Smooth muscle cell (in vitro differentiated cells): ENCODE results near the gene SLC10A7. TPM values are rescaled to one million over a fixed set of nuclear protein-coding genes. Genes with fewer than 3 reads are reported as not detected.

ENCODE experiments used
- DNase-seq: peaks from one replicate; lab custom pipeline; 2025; ENCODE audit not compliant: unreplicated experiment; lab: John Stamatoyannopoulos, UW
- H2AFZ ChIP-seq: fragments of 200-600 bp; sonication (generic); 2 replicates; pipeline ENCODE4 v1.6.0; 2016; ENCODE audit warnings: antibody characterized with exemption, low read depth, mild to moderate bottlenecking
- H3F3A ChIP-seq: fragments of 200-600 bp; sonication (generic); 2 replicates; pipeline ENCODE4 v1.6.0; 2017; ENCODE audit warnings: antibody characterized with exemption, low read depth
- H3K27ac ChIP-seq: fragments of 200-600 bp; sonication (generic); 2 replicates; pipeline ENCODE4 v1.5.1; 2016; ENCODE audit warnings: low read depth, mild to moderate bottlenecking
- H3K27me3 ChIP-seq: fragments of 200-600 bp; sonication (generic); 2 replicates; pipeline ENCODE4 v1.6.1; 2016; ENCODE audit warnings: low read depth, mild to moderate bottlenecking
- H3K36me3 ChIP-seq: fragments of 200-600 bp; sonication (generic); 2 replicates; pipeline ENCODE4 v1.5.1; 2016; ENCODE audit warnings: low read depth
- H3K4me1 ChIP-seq: fragments of 200-600 bp; sonication (generic); 2 replicates; pipeline ENCODE4 v1.5.1; 2016; ENCODE audit warnings: low read depth
- H3K4me2 ChIP-seq: fragments of 200-600 bp; sonication (generic); 2 replicates; pipeline ENCODE4 v1.6.0; 2016; ENCODE audit warnings: mild to moderate bottlenecking
- H3K4me3 ChIP-seq: fragments of 200-600 bp; sonication (generic); 2 replicates; pipeline ENCODE4 v1.5.1; 2016; ENCODE audit warnings: mild to moderate bottlenecking
- H3K79me2 ChIP-seq: fragments of 200-600 bp; sonication (generic); 2 replicates; pipeline ENCODE4 v1.6.0; 2016; ENCODE audit warnings: low read depth, mild to moderate bottlenecking
- H3K9ac ChIP-seq: fragments of 200-600 bp; sonication (generic); 2 replicates; pipeline ENCODE4 v1.6.0; 2016; ENCODE audit warnings: low read depth
- H3K9me3 ChIP-seq: fragments of 200-600 bp; sonication (generic); replicated peaks from 2 replicates; pipeline ENCODE4 v1.5.1; 2016; ENCODE audit warnings: low read depth
- H4K20me1 ChIP-seq: fragments of 200-600 bp; sonication (generic); 2 replicates; pipeline ENCODE4 v1.6.0; 2016; ENCODE audit warnings: low read depth
- CTCF ChIP-seq: fragments of 200-600 bp; sonication (generic); IDR thresholded peaks from 2 replicates; pipeline ENCODE4 v1.5.1; 2017; ENCODE audit warnings: borderline replicate concordance, mild to moderate bottlenecking, antibody characterized with exemption; ENCODE audit not compliant: insufficient read depth, poor library complexity, severe bottlenecking
- WGBS: methylation state at CpG from one replicate; pipeline ENCODE4 v1.1.7; 2016; ENCODE audit warnings: low lambda C conversion rate; 5-methylcytosine and 5-hydroxymethylcytosine counted together
- polyA plus RNA-seq: library from polyadenylated mRNA; unstranded; fragments of >200 nt; fragmentation: Nextera tagmentation; extraction: Ambion mirVana; gene quantifications from 2 replicates; pipeline ENCODE4 v1.2.1, GENCODE V29; 2016
- total RNA-seq: library from RNA; depleted of rRNA; stranded (reverse); fragments of >200 nt; gene quantifications from 2 replicates; pipeline ENCODE4 v1.2.3, GENCODE V29; 2014

The SLC10A7 gene
- total and polyA plus RNA-seq, 2 experiments from 2014 or later = 10.3 to 24.8 TPM

GRCh38 chr4:146465628-146466027 lies 56.1 kb downstream of the SLC10A7 start:
- Histone ChIP-seq H3K9me3 (no peaks in the 10 kb centered on the region), H3K36me3 (no peaks in the 10 kb centered on the region), H3F3A (no peaks in the 10 kb centered on the region), H3K4me3 (no peak overlapping the region), H3K27ac (no peak overlapping the region), H3K4me1 (no peaks in the 10 kb centered on the region), H3K79me2 (no peaks in the 10 kb centered on the region), H3K4me2 (no peak overlapping the region), H3K27me3 (no peaks in the 10 kb centered on the region), H3K9ac (no peak overlapping the region), H4K20me1 (peaks cover 14% of the 10 kb centered on the region), H2AFZ (no peak overlapping the region)
- TF ChIP-seq CTCF = no peak
- WGBS = 71% methylated on average over 1 of the region's 1 CpG
- no peak for DNase-seq

- H3K79me2 ChIP-seq = peaks cover 3% of the 10 kb centered on the region
- H3K4me3 ChIP-seq = no peak overlapping the region
- TF ChIP-seq CTCF = no peak
- H2AFZ ChIP-seq = no peak overlapping the region
- peaks cover 27% of the 10 kb centered on the region for H4K20me1 ChIP-seq
- no peak overlapping the region for H3K9ac ChIP-seq
- no peak for DNase-seq
- H3F3A ChIP-seq = no peaks in the 10 kb centered on the region
- no peak overlapping the region for H3K4me2 ChIP-seq
- no peaks in the 10 kb centered on the region for H3K27me3 ChIP-seq
- no peak overlapping the region for H3K27ac ChIP-seq
- H3K9me3 ChIP-seq = no peaks in the 10 kb centered on the region
- no peaks in the 10 kb centered on the region for H3K4me1 ChIP-seq
- H3K36me3 ChIP-seq = no peaks in the 10 kb centered on the region
Measured at GRCh38 chr4:146462251-146462650, 59.5 kb downstream of the SLC10A7 start.

GRCh38 chr4:146458594-146458993 lies 63.1 kb downstream of the SLC10A7 start:
- no peak for TF ChIP-seq CTCF
- Histone ChIP-seq H3K9me3 (no peaks in the 10 kb centered on the region), H3K27me3 (no peaks in the 10 kb centered on the region), H3K4me3 (no peak overlapping the region), H3K4me1 (no peaks in the 10 kb centered on the region), H3K4me2 (no peak overlapping the region), H3F3A (no peaks in the 10 kb centered on the region), H2AFZ (no peak overlapping the region), H3K36me3 (no peaks in the 10 kb centered on the region), H3K27ac (no peak overlapping the region), H3K9ac (no peak overlapping the region), H3K79me2 (peaks cover 3% of the 10 kb centered on the region), H4K20me1 (peaks cover 37% of the 10 kb centered on the region)
- 73% methylated on average over 1 of the region's 1 CpG for WGBS
- no peak for DNase-seq

- no peaks in the 10 kb centered on the region for H3K9me3 ChIP-seq
- H2AFZ ChIP-seq = no peak overlapping the region
- H3K27me3 ChIP-seq = no peaks in the 10 kb centered on the region
- no peak overlapping the region for H3K27ac ChIP-seq
- H3K9ac ChIP-seq = no peak overlapping the region
- H3K4me2 ChIP-seq = no peak overlapping the region
- TF ChIP-seq CTCF = no peak
- 81% methylated on average over 2 of the region's 2 CpGs for WGBS
- H4K20me1 ChIP-seq = peaks cover 38% of the 10 kb centered on the region
- peaks cover 3% of the 10 kb centered on the region for H3K79me2 ChIP-seq
- H3K36me3 ChIP-seq = no peaks in the 10 kb centered on the region
- H3K4me3 ChIP-seq = no peak overlapping the region
- no peaks in the 10 kb centered on the region for H3K4me1 ChIP-seq
- H3F3A ChIP-seq = no peaks in the 10 kb centered on the region
- DNase-seq = no peak
Measured at GRCh38 chr4:146456681-146457080, 65.1 kb downstream of the SLC10A7 start.
